ENCODE results near the gene HDAC1. TPM values are rescaled to one million over a fixed set of nuclear protein-coding genes. Genes with fewer than 3 reads are reported as not detected.

HDAC1 gene
- total and polyA plus RNA-seq, 10 of the 15 experiments (the other 5 are each of a cell fraction or from before 2014, with no cell fraction given): 147 to 331 (median 168) TPM

GRCh38 chr1:32334864-32335534, 43.1 kb downstream of the HDAC1 start:
- Histone ChIP-seq H3K27me3 (replicated peaks in 1 of 2; ENCODE audit: control insufficient read depth in 2 of 2, insufficient read depth in 2 of 2, low read length in 1 of 2) (no peaks in the 10 kb centered on the region), H2AFZ (ENCODE audit: control insufficient read depth, low read depth, low read length) (no peak overlapping the region), H3K36me3 (ENCODE audit: control insufficient read depth in 2 of 2, insufficient read depth in 2 of 2, low read length in 1 of 2) (peaks cover 24 to 25% of the 10 kb centered on the region in 2 experiments), H3K9ac (ENCODE audit: control insufficient read depth, insufficient read depth, low read length) (peak overlapping the region; percentile 83), H4K20me1 (ENCODE audit: control insufficient read depth, insufficient read depth) (no peaks in the 10 kb centered on the region; the same call in 1 of the 2 replicates), H3K27ac (ENCODE audit: control insufficient read depth, insufficient read depth) (peak overlapping the region; percentile 48), H3K9me3 (replicated peaks; ENCODE audit: control insufficient read depth, insufficient read depth, low read length) (no peaks in the 10 kb centered on the region), H3K79me2 (ENCODE audit: control insufficient read depth, insufficient read depth, low read length) (peaks cover 24% of the 10 kb centered on the region), H3K4me1 (ENCODE audit: control insufficient read depth, insufficient read depth, low read length) (peaks cover 53% of the 10 kb centered on the region), H3K4me2 (ENCODE audit: control insufficient read depth, insufficient read depth) (peak overlapping the region; percentile 78), H3K4me3 (peak overlapping the region; percentile 80)
- BruUV-seq (replicated peaks): no TSS peak
- ChIA-PET RAD21 (ENCODE audit: unreplicated experiment) (interaction anchor here (0.6 to 3.2 kb wide), 8 partner anchors 18 to 119 kb away, joined by 3 to 30 read pairs (median 13); partner anchors contain the start of genes BSDC1 and LCK), POLR2A (interaction anchor here (0.5 to 3.8 kb wide), 10 partner anchors 10 to 170 kb away, joined by 3 to 46 read pairs (median 6); partner anchors contain the start of gene BSDC1), CTCF (interaction anchor here (0.6 to 4.9 kb wide), 11 partner anchors 13 to 123 kb away, joined by 3 to 20 read pairs (median 6); no protein-coding TSS in a partner anchor), SMC1A (ENCODE audit: uncharacterized antibody, unreplicated experiment) (interaction anchor here (0.9 to 3.4 kb wide), 3 partner anchors 18 to 67 kb away, joined by 3 to 15 read pairs (median 4); partner anchors contain the start of gene BSDC1)
- DNase-seq (ENCODE audit: low read depth, low spot score) (no peak), ATAC-seq (peak; percentile 29), FAIRE-seq (no peak)
- in situ Hi-C loops (cut with MboI): no loop called here
- intact Hi-C loops (cut with micrococcal nuclease; ENCODE audit: unreplicated experiment): loop anchor here (2.0 kb wide), 2 partner anchors 38 to 60 kb away; partner anchors contain the start of gene BSDC1
- WGBS (ENCODE audit: insufficient coverage, insufficient replicate concordance, low lambda C conversion rate, missing lambda C conversion rate): under 1% methylated on average over 46 of the region's 46 CpGs
- TF ChIP-seq CTCF (IDR thresholded peaks at IDR 0.05 in 2 of 3, conservative IDR thresholded peaks at IDR 0.05 in 1 of 3; ENCODE audit: control insufficient read depth in 2 of 3, extremely low read depth in 1 of 3, insufficient read depth in 1 of 3, low read depth in 3 of 3, low read length in 3 of 3) (peak; percentile 68 to 86 (median 72); a peak in 5 of 6 replicates), ZNF687 (IDR thresholded peaks at IDR 0.05) (no peak), TBL1XR1 (IDR thresholded peaks at IDR 0.05; ENCODE audit: low read depth, low read length) (0 out of 2 replicates have a peak, but pooled peaks have one; percentile 18), YY1 (IDR thresholded peaks at IDR 0.05; ENCODE audit: low read depth, low read length) (0 out of 2 replicates have a peak, but pooled peaks have one; percentile 61), E2F4 (IDR thresholded peaks at IDR 0.05; ENCODE audit: low read depth, low read length) (no peak), RAD21 (IDR thresholded peaks at IDR 0.05; ENCODE audit: insufficient read depth, low read depth, low read length) (peak; percentile 60), MLLT1 (IDR thresholded peaks at IDR 0.05) (0 out of 2 replicates have a peak, but pooled peaks have one; percentile 23), ATF7 (IDR thresholded peaks at IDR 0.05; ENCODE audit: low read depth) (no peak), SMARCA5 (IDR thresholded peaks at IDR 0.05) (peak; percentile 97), TCF3 (IDR thresholded peaks at IDR 0.05; ENCODE audit: borderline replicate concordance, insufficient read depth, low read depth, low read length) (0 out of 2 replicates have a peak, but pooled peaks have one; percentile 27), MTA3 (IDR thresholded peaks at IDR 0.05; ENCODE audit: borderline replicate concordance, low read length) (peak; percentile 26; the same call in 1 of the 2 replicates)

Measured in GM12878 (cell line).